IMR-90 (cell line): ENCODE data around the gene CELF5.

Experiments used
- MXI1 ChIP-seq: IDR thresholded peaks from 2 replicates; pipeline ENCODE4 v1.6.1; 2012; ENCODE audit warnings: low read depth, mild to moderate bottlenecking, low read length, moderate library complexity, borderline replicate concordance
- NFE2L2 ChIP-seq: fragments of 150-350 bp; IDR thresholded peaks from 2 replicates; pipeline ENCODE4 v1.6.1; 2016; ENCODE audit warnings: low read depth, mild to moderate bottlenecking, low read length
- POLR2A ChIP-seq: IDR thresholded peaks from 2 replicates; pipeline ENCODE4 v1.6.1; 2012; ENCODE audit warnings: mild to moderate bottlenecking, low read depth, low read length
- RAD21 ChIP-seq: IDR thresholded peaks from 2 replicates; pipeline ENCODE4 v1.6.1; 2012; ENCODE audit warnings: low read length, improper control_type of control experiment
- SMC3 ChIP-seq: fragments of 150-350 bp; IDR thresholded peaks from 2 replicates; pipeline ENCODE4 v1.6.1; 2016; ENCODE audit warnings: low read depth, mild to moderate bottlenecking, antibody characterized with exemption, low read length, moderate library complexity
- TF ChIP-seq, protein P1 (sequence below): conservative IDR thresholded peaks from 2 replicates; pipeline ENCODE4 v1.5.1; 2012; ENCODE audit warnings: mild to moderate bottlenecking, low read depth, low read length, improper control_type of control experiment

DNA sequence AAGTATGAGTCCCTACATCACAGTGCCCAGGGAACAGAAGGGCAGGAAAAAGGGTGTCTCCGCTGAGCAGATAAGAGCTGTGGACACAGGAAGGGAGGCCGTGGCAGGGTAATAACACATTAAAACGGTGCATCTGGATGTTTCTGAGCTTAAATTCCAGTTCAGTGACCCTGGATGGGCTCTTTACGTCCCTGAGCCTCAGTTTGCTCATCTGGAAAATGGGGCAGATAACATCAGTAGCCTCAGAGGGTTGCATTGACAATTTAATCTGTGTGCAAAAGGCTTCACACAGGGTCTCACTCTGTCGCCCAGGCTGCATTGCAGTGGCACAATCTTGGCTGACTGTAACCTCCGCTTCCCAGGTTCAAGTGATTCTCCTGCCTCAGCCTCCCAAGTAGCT, 58.1 kb downstream of the CELF5 start:
- TF ChIP-seq RAD21 (no peak), SMC3 (no peak), MXI1 (no peak), POLR2A (no peak), NFE2L2 (no peak)
- TF ChIP-seq, protein P1, sequence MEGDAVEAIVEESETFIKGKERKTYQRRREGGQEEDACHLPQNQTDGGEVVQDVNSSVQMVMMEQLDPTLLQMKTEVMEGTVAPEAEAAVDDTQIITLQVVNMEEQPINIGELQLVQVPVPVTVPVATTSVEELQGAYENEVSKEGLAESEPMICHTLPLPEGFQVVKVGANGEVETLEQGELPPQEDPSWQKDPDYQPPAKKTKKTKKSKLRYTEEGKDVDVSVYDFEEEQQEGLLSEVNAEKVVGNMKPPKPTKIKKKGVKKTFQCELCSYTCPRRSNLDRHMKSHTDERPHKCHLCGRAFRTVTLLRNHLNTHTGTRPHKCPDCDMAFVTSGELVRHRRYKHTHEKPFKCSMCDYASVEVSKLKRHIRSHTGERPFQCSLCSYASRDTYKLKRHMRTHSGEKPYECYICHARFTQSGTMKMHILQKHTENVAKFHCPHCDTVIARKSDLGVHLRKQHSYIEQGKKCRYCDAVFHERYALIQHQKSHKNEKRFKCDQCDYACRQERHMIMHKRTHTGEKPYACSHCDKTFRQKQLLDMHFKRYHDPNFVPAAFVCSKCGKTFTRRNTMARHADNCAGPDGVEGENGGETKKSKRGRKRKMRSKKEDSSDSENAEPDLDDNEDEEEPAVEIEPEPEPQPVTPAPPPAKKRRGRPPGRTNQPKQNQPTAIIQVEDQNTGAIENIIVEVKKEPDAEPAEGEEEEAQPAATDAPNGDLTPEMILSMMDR = no peak
